Activated CD8-positive, alpha-beta T cell treated with anti-CD3 and anti-CD28 coated beads for 36 hours (primary cell): Measurements from ENCODE around the gene KRT6A. TPM values are rescaled to one million over a fixed set of nuclear protein-coding genes. Genes with fewer than 3 reads are reported as not detected.

Source experiments
- ATAC-seq: fragments of 200-7000 bp; cut with Tn5 transposase; one replicate; pipeline ENCODE4 v1.10.0; 2021; ENCODE audit warnings: mild to moderate bottlenecking, moderate library complexity
- CTCF ChIA-PET: fragments of 350-600 bp; sonication (Branson Sonifier 250); formaldehyde crosslinking; loops from one replicate; lab custom pipeline; 2021; ENCODE audit warnings: antibody characterized with exemption; lab: Charles Lee
- POLR2A ChIA-PET: fragments of 350-600 bp; sonication (Branson Sonifier 250); formaldehyde crosslinking; loops from one replicate; lab custom pipeline; 2021; ENCODE audit warnings: antibody characterized with exemption; lab: Charles Lee
- DNase-seq: peaks from one replicate; pipeline ENCODE4 v3.0.0-alpha.2; 2020
- H3K27ac Mint-ChIP-seq: one replicate; pipeline ENCODE4 v1.8.0; 2021; ENCODE audit warnings: mild to moderate bottlenecking, mixed read lengths
- H3K27me3 Mint-ChIP-seq: one replicate; pipeline ENCODE4 v1.8.0; 2021; ENCODE audit warnings: mixed read lengths
- H3K36me3 Mint-ChIP-seq: one replicate; pipeline ENCODE4 v1.8.0; 2021; ENCODE audit warnings: low read depth, mixed read lengths
- H3K4me1 Mint-ChIP-seq: one replicate; pipeline ENCODE4 v1.8.0; 2021; ENCODE audit warnings: low read depth, mixed read lengths
- H3K4me3 Mint-ChIP-seq: one replicate; pipeline ENCODE4 v1.8.0; 2021; ENCODE audit warnings: mild to moderate bottlenecking, moderate library complexity, mixed read lengths
- H3K9me3 Mint-ChIP-seq: one replicate; pipeline ENCODE4 v1.8.0; 2021; ENCODE audit warnings: mixed read lengths
- CTCF ChIP-seq: fragments of 200-600 bp; IDR thresholded peaks from one replicate; pipeline ENCODE4 v1.8.0; 2022; ENCODE audit warnings: antibody characterized with exemption, mild to moderate bottlenecking
- intact Hi-C: fragments of 100-400 bp; cut with micrococcal nuclease; formaldehyde crosslinking; loops from one replicate; pipeline ENCODE4 v1.10.0; 2022
- total RNA-seq, 2 experiments: library from RNA; stranded (reverse); gene quantifications; one replicate each; pipeline ENCODE4 v1.2.3, GENCODE V29; 2021

The KRT6A gene
- total RNA-seq, 2 experiments from 2014 or later: not detected

- H3K36me3 Mint-ChIP-seq: no peaks in the 10 kb centered on the region
- ChIA-PET CTCF (no interaction called here), POLR2A (no interaction called here)
- H3K27me3 Mint-ChIP-seq: peaks cover 41% of the 10 kb centered on the region
- H3K9me3 Mint-ChIP-seq: peaks cover 5% of the 10 kb centered on the region
- DNase-seq: no peak
- ATAC-seq: no peak
- no peak overlapping the region for H3K27ac Mint-ChIP-seq
- intact Hi-C loops: no loop called here
- no peak for TF ChIP-seq CTCF
- no peak overlapping the region for H3K4me3 Mint-ChIP-seq
- H3K4me1 Mint-ChIP-seq: no peaks in the 10 kb centered on the region
These were observed 5.8 kb downstream of the KRT6A start for GRCh38 chr12:52487211-52487610.

- H3K9me3 Mint-ChIP-seq: peaks cover 5% of the 10 kb centered on the region
- DNase-seq (no peak), ATAC-seq (no peak)
- ChIA-PET CTCF (no interaction called here), POLR2A (no interaction called here)
- no peak overlapping the region for H3K27ac Mint-ChIP-seq
- intact Hi-C loops: no loop called here
- no peaks in the 10 kb centered on the region for H3K36me3 Mint-ChIP-seq
- H3K27me3 Mint-ChIP-seq: peaks cover 35% of the 10 kb centered on the region
- TF ChIP-seq CTCF: no peak
- H3K4me1 Mint-ChIP-seq: no peaks in the 10 kb centered on the region
- no peak overlapping the region for H3K4me3 Mint-ChIP-seq
These were observed 6.6 kb downstream of the KRT6A start for GRCh38 chr12:52486166-52487105.

- TF ChIP-seq CTCF: no peak
- H3K4me3 Mint-ChIP-seq: no peak overlapping the region
- intact Hi-C loops: no loop called here
- ATAC-seq: no peak
- H3K36me3 Mint-ChIP-seq: no peaks in the 10 kb centered on the region
- POLR2A ChIA-PET: no interaction called here
- H3K9me3 Mint-ChIP-seq: peaks cover 5% of the 10 kb centered on the region
- H3K4me1 Mint-ChIP-seq: no peaks in the 10 kb centered on the region
- CTCF ChIA-PET: no interaction called here
- peaks cover 11% of the 10 kb centered on the region for H3K27me3 Mint-ChIP-seq
- no peak for DNase-seq
- H3K27ac Mint-ChIP-seq: no peak overlapping the region
These were observed 13.0 kb downstream of the KRT6A start for GRCh38 chr12:52480073-52480472.

GRCh38 chr12:52477651-52478050, 15.4 kb downstream of the KRT6A start:
- ChIA-PET CTCF (no interaction called here), POLR2A (no interaction called here)
- Mint-ChIP-seq H3K9me3 (peaks cover 1% of the 10 kb centered on the region), H3K36me3 (no peaks in the 10 kb centered on the region), H3K27me3 (peaks cover 2% of the 10 kb centered on the region), H3K4me3 (no peak overlapping the region), H3K27ac (no peak overlapping the region), H3K4me1 (no peaks in the 10 kb centered on the region)
- intact Hi-C loops: no loop called here
- TF ChIP-seq CTCF: no peak
- no peak for DNase-seq
- ATAC-seq: no peak

GRCh38 chr12:52474212-52474611, 18.8 kb downstream of the KRT6A start:
- Mint-ChIP-seq H3K27me3 (peaks cover 7% of the 10 kb centered on the region), H3K9me3 (no peaks in the 10 kb centered on the region), H3K27ac (no peak overlapping the region), H3K4me3 (no peak overlapping the region), H3K36me3 (no peaks in the 10 kb centered on the region), H3K4me1 (no peaks in the 10 kb centered on the region)
- DNase-seq (no peak), ATAC-seq (no peak)
- no peak for TF ChIP-seq CTCF
- ChIA-PET CTCF (no interaction called here), POLR2A (no interaction called here)
- intact Hi-C loops: no loop called here
